CMK (cell line): ENCODE measurements around the gene VPS35.

ENCODE experiments used
- DNase-seq: peaks from one replicate; pipeline ENCODE4 v3.0.0-alpha.2; 2010; ENCODE audit warnings: low read depth

The VPS35 gene

GRCh38 chr16:46613352-46613751 is 75.6 kb downstream of the VPS35 start:
- no peak for DNase-seq

- DNase-seq = no peak
Measured at GRCh38 chr16:46612121-46612520, 76.9 kb downstream of the VPS35 start.

- no peak for DNase-seq
Measured at GRCh38 chr16:46607529-46607928, 81.4 kb downstream of the VPS35 start.

- no peak for DNase-seq
Measured at GRCh38 chr16:46606231-46606630, 82.7 kb downstream of the VPS35 start.
